HG03565 (cell line): ENCODE data around the gene KCNK4.
"Not testable (repeated sequence)": the region's sequence is repeated elsewhere in the genome, so short reads cannot be mapped to it uniquely, and the experiment has no call there.

ENCODE experiments used
- ATAC-seq: cut with Tn5 transposase; IDR thresholded peaks from one replicate; pipeline ENCODE4 v1.9.1; 2021; ENCODE audit warnings: mild to moderate bottlenecking, moderate library complexity; ENCODE audit not compliant: unreplicated experiment

KCNK4 gene

GRCh38 chr11:64305691-64306562, 14.8 kb downstream of the KCNK4 start:
- ATAC-seq, result no peak

- ATAC-seq, result no peak
These were observed 15.4 kb downstream of the KCNK4 start for GRCh38 chr11:64306563-64306875.

GRCh38 chr11:64306876-64307622, 15.9 kb downstream of the KCNK4 start:
- ATAC-seq, result no peak

DNA sequence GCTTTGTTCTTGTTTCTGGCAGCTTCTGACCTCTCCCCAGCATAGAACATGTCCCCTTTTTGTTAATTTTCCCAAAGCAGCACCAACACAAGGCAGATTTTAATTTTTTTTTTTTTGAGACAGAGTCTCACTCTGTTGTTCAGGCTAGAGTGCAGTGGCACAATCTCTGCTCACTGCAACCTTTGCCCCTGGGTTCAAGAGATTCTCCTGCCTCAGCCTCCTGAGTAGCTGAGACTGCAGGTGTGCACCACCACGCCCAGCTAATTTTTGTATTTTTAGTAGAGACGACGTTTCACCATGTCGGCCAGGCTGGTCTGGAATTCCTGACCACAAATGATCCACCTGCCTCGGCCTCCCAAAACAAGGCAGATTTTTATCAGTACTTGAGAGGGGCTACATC, 16.7 kb downstream of the KCNK4 start:
- ATAC-seq, result not testable (repeated sequence)

DNA sequence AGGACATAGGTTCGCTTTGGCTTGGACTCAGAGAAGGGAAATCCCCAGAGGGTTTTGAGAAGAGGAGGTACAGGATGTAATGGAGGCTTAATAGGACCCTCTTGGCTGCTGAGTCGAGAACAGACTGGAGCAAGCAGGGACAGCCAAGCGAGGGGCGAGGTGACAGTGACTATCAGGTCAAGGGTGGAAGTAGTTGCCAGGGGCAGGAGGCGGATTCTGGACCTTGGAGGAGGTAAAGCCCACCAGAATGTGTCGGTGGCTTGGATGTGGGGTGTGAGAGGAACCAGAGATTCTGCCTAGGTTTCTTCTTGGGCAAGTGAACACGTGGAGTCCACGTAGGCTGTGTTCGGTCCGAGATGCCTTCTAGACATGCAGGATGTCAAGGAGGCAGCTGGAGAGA, 21.8 kb downstream of the KCNK4 start:
- ATAC-seq, result no peak

- ATAC-seq, result no peak
These were observed 22.5 kb downstream of the KCNK4 start for GRCh38 chr11:64313491-64314145.

DNA sequence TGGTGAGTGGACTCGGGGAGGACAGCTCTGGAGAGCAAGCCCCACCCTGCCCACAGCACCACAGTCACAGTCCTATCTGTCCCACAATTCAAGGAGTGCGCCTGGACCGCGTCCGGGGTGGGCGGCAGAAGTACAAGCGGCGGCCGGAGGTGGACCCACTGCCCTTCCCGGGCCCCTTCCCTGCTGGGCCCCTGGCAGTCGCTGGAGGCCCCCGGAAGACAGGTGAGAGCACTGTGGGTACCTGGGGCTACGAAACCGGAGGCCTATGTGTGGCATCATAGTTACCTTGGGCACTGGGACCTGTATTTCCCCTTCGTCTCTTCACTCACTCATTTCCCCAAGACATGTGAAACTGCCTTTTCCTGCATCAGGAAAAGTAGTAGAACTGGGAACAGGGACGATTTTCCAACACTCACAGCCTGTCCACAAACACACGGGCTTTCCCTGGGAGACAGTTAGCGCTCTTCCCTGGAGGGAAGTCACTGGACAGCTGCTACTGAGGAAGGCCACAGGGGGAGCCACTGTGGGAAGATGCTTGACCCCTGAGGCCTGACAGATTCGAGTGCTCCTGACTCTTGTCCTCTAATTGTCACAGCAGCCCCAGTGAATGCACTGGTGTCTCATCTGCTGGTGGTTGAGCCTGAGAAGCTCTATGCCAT, 23.2 kb downstream of the KCNK4 start:
- ATAC-seq, result no peak

DNA sequence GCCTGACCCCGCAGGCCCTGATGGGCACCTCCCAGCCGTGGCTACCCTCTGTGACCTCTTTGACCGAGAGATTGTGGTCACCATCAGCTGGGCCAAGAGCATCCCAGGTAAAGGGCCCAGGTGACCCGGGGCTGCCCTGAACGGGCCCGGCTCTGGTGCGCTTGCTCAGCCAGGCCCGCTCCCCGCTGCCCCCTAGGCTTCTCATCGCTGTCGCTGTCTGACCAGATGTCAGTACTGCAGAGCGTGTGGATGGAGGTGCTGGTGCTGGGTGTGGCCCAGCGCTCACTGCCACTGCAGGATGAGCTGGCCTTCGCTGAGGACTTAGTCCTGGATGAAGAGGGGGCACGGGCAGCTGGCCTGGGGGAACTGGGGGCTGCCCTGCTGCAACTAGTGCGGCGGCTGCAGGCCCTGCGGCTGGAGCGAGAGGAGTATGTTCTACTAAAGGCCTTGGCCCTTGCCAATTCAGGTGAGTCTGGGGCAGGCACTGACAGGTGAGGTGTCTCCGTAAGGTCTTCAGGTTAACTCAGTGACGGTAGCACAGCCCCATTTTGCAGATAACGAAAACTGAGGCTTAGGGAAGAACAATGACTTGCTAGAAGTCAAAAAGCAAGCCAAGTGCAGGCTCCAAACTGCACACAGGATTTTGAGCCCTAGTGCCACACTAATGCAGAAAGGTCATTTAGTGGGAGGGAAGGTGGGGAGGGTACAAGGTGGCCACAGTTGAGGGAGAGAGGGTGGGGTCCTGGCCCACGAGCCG, 23.9 kb downstream of the KCNK4 start:
- no peak for ATAC-seq

DNA sequence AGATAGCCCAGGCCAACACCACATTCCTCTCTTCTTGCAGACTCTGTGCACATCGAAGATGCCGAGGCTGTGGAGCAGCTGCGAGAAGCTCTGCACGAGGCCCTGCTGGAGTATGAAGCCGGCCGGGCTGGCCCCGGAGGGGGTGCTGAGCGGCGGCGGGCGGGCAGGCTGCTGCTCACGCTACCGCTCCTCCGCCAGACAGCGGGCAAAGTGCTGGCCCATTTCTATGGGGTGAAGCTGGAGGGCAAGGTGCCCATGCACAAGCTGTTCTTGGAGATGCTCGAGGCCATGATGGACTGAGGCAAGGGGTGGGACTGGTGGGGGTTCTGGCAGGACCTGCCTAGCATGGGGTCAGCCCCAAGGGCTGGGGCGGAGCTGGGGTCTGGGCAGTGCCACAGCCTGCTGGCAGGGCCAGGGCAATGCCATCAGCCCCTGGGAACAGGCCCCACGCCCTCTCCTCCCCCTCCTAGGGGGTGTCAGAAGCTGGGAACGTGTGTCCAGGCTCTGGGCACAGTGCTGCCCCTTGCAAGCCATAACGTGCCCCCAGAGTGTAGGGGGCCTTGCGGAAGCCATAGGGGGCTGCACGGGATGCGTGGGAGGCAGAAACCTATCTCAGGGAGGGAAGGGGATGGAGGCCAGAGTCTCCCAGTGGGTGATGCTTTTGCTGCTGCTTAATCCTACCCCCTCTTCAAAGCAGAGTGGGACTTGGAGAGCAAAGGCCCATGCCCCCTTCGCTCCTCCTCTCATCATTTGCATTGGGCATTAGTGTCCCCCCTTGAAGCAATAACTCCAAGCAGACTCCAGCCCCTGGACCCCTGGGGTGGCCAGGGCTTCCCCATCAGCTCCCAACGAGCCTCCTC, 24.8 kb downstream of the KCNK4 start:
- ATAC-seq, result not testable (repeated sequence)

DNA sequence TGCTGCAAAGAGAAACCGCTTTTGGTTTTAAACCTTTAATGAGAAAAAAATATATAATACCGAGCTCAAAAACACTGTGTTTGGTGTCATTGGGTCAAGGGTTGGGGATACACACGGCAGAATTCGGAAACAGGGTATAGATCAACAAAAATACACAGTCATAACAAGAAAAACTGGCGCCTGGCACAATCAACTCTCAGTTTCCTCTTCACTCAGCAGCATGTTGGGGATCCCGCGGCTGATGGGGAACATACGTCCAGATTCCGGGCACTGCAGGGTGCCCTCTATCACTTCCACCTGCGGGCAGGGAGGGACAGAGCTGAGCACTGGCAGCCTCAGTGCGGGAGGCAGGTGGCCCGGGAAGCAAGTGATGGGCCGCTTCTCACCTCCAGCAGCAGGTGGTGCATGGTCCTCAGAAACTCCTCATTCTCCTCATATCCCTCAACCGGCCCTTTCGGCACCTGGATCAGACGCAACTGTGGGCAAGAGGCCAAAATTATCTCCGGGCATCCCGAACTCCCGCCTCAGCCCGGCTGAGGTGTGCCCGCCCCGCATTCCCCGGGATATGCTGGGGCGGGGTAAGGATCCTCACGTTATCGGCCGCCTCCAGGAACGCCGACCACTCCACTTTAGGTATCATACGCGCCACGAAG, 25.7 kb downstream of the KCNK4 start:
- ATAC-seq, result no peak

DNA sequence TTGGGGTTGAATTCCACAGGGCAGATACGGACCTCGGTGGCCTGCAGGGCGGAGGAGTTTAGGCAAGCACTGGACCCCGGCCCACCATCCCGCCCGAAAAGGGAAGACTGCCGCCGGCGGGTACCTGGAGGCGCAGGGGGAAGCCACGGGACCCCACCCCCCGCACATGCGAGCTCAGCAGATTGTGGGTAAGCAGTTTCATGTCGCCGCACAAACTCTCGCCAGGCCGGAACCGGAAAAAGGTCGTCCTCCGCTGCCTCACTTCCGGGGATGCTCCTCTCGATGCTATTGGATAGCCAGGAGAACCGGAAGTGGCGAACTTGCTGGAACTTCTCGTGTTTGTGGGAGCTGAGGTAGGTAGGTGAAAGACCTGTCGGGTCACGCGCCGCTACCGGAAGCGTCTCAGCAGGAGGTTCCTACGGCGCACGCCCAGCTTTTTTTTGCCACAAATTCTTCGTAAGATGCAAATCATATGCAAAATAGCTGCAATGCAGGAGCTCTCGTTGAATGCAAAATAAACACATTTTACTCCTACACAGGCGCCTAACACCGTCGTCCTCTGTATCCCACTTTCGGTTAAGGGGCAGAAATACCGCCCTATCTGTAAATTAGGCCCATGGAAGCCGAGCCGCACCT, 26.3 kb downstream of the KCNK4 start, which contains the start of gene TRMT112:
TRMT112 (minus strand) TSS at position 235 of the 636 bp plus-strand sequence; CDS start at position 202, 33 bp downstream.
- peak; percentile 50 for ATAC-seq

DNA sequence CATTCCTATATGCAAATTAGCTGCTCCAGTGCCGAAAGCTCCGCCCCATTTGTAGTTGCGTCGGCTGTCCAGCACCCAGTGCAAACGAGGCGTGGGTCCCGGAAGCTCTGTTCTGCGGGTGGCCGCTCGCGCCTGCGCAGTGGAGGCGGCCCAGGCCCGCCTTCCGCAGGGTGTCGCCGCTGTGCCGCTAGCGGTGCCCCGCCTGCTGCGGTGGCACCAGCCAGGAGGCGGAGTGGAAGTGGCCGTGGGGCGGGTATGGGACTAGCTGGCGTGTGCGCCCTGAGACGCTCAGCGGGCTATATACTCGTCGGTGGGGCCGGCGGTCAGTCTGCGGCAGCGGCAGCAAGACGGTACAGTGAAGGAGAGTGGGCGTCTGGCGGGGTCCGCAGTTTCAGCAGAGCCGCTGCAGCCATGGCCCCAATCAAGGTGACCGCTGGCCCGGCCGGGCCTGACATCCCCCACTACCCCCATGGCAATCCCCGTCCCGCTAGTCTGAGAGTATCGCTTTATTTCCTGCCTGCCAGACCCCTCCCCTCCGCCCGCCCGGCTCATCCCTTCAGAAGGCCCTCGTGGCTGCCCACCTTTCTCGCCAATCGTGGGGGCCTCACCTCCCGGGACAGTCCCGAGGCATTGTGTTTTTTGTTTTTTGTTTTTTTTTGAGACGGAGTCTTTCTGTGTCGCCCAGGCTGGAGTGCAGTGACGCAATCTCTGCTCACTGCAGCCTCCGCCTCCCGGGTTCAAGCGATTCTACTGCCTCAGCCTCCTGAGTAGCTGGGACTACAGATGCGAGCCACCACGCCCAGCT, 27.1 kb downstream of the KCNK4 start, which contains the start of gene PRDX5:
PRDX5 (plus strand) TSS at position 161 of the 805 bp plus-strand sequence; CDS start at position 256, 95 bp downstream.
- peak; percentile 72 for ATAC-seq

DNA sequence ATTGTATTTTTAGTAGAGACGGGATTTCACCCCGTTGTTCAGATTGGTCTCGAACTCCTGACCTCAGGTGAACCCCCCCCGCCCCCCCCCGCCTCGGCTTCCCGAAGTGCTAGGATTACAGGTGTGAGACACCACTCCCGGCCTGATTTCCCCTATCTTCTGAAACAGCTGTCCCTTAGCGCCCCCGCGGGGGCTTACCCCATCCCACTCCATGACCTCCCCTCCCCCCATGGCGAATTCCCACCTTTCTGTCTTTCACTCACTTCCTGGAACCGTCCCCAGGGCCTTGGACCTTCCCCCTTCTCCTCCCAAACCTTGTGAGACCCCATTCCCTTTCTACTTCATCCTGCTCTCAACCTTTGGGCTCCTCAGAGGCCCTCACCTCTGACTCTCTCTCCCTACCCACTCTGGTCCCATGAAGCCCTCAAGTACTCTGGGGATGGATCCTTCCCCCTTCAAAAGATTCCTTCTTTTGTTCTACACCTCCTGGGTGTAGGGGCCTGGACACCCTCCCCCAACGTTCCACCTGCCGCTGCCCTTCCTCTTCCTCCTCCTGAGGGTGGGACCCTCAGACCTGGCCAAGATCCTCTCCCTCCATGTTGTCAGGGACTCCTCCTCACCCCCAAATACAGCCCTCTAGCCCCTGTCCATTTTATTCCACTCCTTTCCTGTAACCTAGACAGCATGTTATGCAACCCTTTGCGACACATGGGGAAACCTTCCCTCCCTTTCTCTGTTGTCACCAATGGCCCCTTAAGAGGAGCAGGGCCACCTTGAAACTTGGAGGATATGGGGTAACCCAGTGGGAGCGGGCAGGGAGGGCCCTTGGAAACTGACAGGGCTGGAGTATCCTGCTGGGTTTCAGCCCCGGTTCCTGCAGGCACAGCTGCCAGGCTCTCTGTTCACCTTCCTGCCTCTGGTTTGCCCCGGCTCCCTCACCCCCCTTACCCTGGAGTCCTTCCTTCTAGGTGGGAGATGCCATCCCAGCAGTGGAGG, 28.0 kb downstream of the KCNK4 start:
- no peak for ATAC-seq

- no peak for ATAC-seq
These were observed 29.5 kb downstream of the KCNK4 start for GRCh38 chr11:64320556-64320955.

- ATAC-seq, result no peak
These were observed 29.9 kb downstream of the KCNK4 start for GRCh38 chr11:64321026-64321425.

GRCh38 chr11:64321533-64321932, 30.4 kb downstream of the KCNK4 start:
- ATAC-seq, result no peak
